Measurements from ENCODE around the gene KIAA1671. TPM values are rescaled to one million over a fixed set of nuclear protein-coding genes. Genes with fewer than 3 reads are reported as not detected.

KIAA1671 gene
- polyA plus RNA-seq, 1 donor (not counting 4 experiments of a cell fraction or from before 2014, with no cell fraction given): 17.4 TPM

DNA sequence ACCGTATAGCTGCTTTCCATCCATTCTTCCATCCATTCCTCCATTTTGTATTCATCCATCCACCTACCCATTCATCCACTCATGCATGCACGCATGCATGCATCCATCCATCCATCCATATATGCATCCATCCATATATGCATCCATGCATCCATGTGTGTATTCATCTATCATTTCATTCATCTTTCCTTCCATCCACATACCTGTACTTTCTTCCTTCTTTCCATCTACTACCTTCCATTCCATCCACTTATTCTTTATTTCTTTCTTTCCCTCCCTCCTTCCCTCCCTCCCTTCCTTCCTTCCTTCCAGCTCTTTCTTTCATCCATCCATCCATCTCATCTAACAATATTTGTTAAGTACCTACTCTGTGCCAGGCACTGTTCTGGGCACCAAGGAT is 19.9 kb downstream of the KIAA1671 start:
- no peak overlapping the region for H3K27ac ChIP-seq (ENCODE audit: control insufficient read depth, insufficient read depth, low read length)
- H3K4me2 ChIP-seq (ENCODE audit: control insufficient read depth, extremely low read depth, insufficient read depth, low read depth, low read length): no peak overlapping the region
- peaks cover 44% of the 10 kb centered on the region for H3K79me2 ChIP-seq (ENCODE audit: control insufficient read depth, insufficient read depth, low read length)
- H3K4me1 ChIP-seq (ENCODE audit: control insufficient read depth, extremely low read depth, insufficient read depth, low read length): peaks cover 53% of the 10 kb centered on the region
- H3K9me1 ChIP-seq (ENCODE audit: control insufficient read depth, extremely low read depth, insufficient read depth, low read length): peaks cover 5% of the 10 kb centered on the region
- H3K9ac ChIP-seq (ENCODE audit: control insufficient read depth, extremely low read depth, insufficient read depth, low read length): no peak overlapping the region
- TF ChIP-seq CTCF (optimal IDR thresholded peaks at IDR 0.05 in 1 of 3, IDR thresholded peaks at IDR 0.05 in 1 of 3, conservative IDR thresholded peaks at IDR 0.05 in 1 of 3; ENCODE audit: extremely low read depth in 1 of 3, insufficient read depth in 2 of 3, low read length in 3 of 3) (no peak), EZH2 (IDR thresholded peaks at IDR 0.05; ENCODE audit: low read length) (no peak)
- DNase-seq (ENCODE audit: low read depth, low spot score) (no peak), FAIRE-seq (no peak)
- H3K9me3 ChIP-seq (ENCODE audit: control insufficient read depth, low read depth, low read length): no peaks in the 10 kb centered on the region
- H3K4me3 ChIP-seq (ENCODE audit: control insufficient read depth in 2 of 3, extremely low read depth in 1 of 3, insufficient read depth in 2 of 3, low read depth in 1 of 3, low read length in 3 of 3): no peak overlapping the region
- dilution Hi-C loops (cut with MboI; ENCODE audit: extremely low pct_ligation_motif_present, low sequenced_read_pairs): no loop called here
- H2AFZ ChIP-seq (ENCODE audit: control insufficient read depth, low read length): no peak overlapping the region
- H4K20me1 ChIP-seq (ENCODE audit: control insufficient read depth, extremely low read depth, insufficient read depth, low read length): no peaks in the 10 kb centered on the region
- H3K36me3 ChIP-seq (ENCODE audit: control insufficient read depth in 2 of 2, extremely low read depth in 1 of 2, insufficient read depth in 2 of 2, low read length in 2 of 2): peaks cover 0 to 5% of the 10 kb centered on the region in 2 experiments
- H3K27me3 ChIP-seq (ENCODE audit: control insufficient read depth, extremely low read depth, insufficient read depth, low read length): no peaks in the 10 kb centered on the region

GRCh38 chr22:24973872-24974271 is 21.4 kb downstream of the KIAA1671 start:
- Histone ChIP-seq H3K36me3 (ENCODE audit: control insufficient read depth in 2 of 2, extremely low read depth in 1 of 2, insufficient read depth in 2 of 2, low read length in 2 of 2) (peaks cover 0 to 5% of the 10 kb centered on the region in 2 experiments), H3K27ac (ENCODE audit: control insufficient read depth, insufficient read depth, low read length) (no peak overlapping the region), H3K79me2 (ENCODE audit: control insufficient read depth, insufficient read depth, low read length) (peaks cover 43% of the 10 kb centered on the region), H3K9me1 (ENCODE audit: control insufficient read depth, extremely low read depth, insufficient read depth, low read length) (peaks cover 2% of the 10 kb centered on the region), H3K27me3 (ENCODE audit: control insufficient read depth, extremely low read depth, insufficient read depth, low read length) (no peaks in the 10 kb centered on the region), H3K4me1 (ENCODE audit: control insufficient read depth, extremely low read depth, insufficient read depth, low read length) (peaks cover 53% of the 10 kb centered on the region), H3K4me2 (ENCODE audit: control insufficient read depth, extremely low read depth, insufficient read depth, low read depth, low read length) (no peak overlapping the region), H3K9ac (ENCODE audit: control insufficient read depth, extremely low read depth, insufficient read depth, low read length) (no peak overlapping the region), H4K20me1 (ENCODE audit: control insufficient read depth, extremely low read depth, insufficient read depth, low read length) (no peaks in the 10 kb centered on the region), H3K4me3 (ENCODE audit: control insufficient read depth in 2 of 3, extremely low read depth in 1 of 3, insufficient read depth in 2 of 3, low read depth in 1 of 3, low read length in 3 of 3) (no peak overlapping the region), H3K9me3 (ENCODE audit: control insufficient read depth, low read depth, low read length) (no peaks in the 10 kb centered on the region), H2AFZ (ENCODE audit: control insufficient read depth, low read length) (no peak overlapping the region)
- DNase-seq (ENCODE audit: low read depth, low spot score): no peak
- TF ChIP-seq EZH2 (IDR thresholded peaks at IDR 0.05; ENCODE audit: low read length) (no peak), CTCF (optimal IDR thresholded peaks at IDR 0.05 in 1 of 3, IDR thresholded peaks at IDR 0.05 in 1 of 3, conservative IDR thresholded peaks at IDR 0.05 in 1 of 3; ENCODE audit: extremely low read depth in 1 of 3, insufficient read depth in 2 of 3, low read length in 3 of 3) (no peak)
- dilution Hi-C loops (cut with MboI; ENCODE audit: extremely low pct_ligation_motif_present, low sequenced_read_pairs): no loop called here
- no peak for FAIRE-seq

Measured in keratinocyte (primary cell).